SU-DHL-6 (cell line): ENCODE measurements around the gene NKTR.

Experiments
- CTCF ChIP-seq: fragments of 200-600 bp; sonication (generic); IDR thresholded peaks from one replicate; pipeline ENCODE4 v1.5.1; 2017; ENCODE audit warnings: antibody characterized with exemption, mild to moderate bottlenecking, low read length, moderate library complexity; ENCODE audit not compliant: insufficient read depth, poor library complexity, severe bottlenecking
- EZH2phosphoT487 ChIP-seq: fragments of 200-600 bp; sonication (generic), shearing (Covaris generic); conservative IDR thresholded peaks from 2 replicates; pipeline ENCODE4 v1.6.1; 2018; ENCODE audit warnings: mild to moderate bottlenecking, antibody characterized with exemption, low read length, moderate library complexity, mixed read lengths

GRCh38 chr3:42681361-42682038 is 81.0 kb downstream of the NKTR start:
- TF ChIP-seq CTCF (no peak), EZH2phosphoT487 (no peak)
